ENCODE results near the gene SHPK.

The SHPK gene

GRCh38 chr17:3636154-3636907, at the start of gene SHPK, which contains the start of gene CTNS:
SHPK (minus strand) TSS chr17:3636250; CDS start chr17:3636219, 31 bp downstream.
CTNS (plus strand) TSS chr17:3636760; CDS start chr17:3640207, 3,447 bp downstream.
- no peak for TF ChIP-seq CTCF (IDR thresholded peaks at IDR 0.05; ENCODE audit: insufficient read depth, low read depth, low read length, missing control alignments)

GRCh38 chr17:3685174-3685573, 49.1 kb upstream of the SHPK start:
- H3K4me3 ChIP-seq (ENCODE audit: low read length), result no peak overlapping the region
- no peak for DNase-seq (ENCODE audit: low read depth)
- TF ChIP-seq CTCF (IDR thresholded peaks at IDR 0.05; ENCODE audit: insufficient read depth, low read depth, low read length, missing control alignments), result no peak

More at GRCh38 chr17:3636154-3636907, at the start of gene SHPK, which contains the start of gene CTNS:
- peak within 1 kb of the TSS; percentile 78 for H3K4me3 ChIP-seq (ENCODE audit: low read length)
- peak; percentile 98 for DNase-seq (ENCODE audit: low read depth)

- peak; percentile 94 for TF ChIP-seq CTCF (IDR thresholded peaks at IDR 0.05; ENCODE audit: insufficient read depth, low read depth, low read length, missing control alignments)
- peak; percentile 24 for DNase-seq (ENCODE audit: low read depth)
- H3K4me3 ChIP-seq (ENCODE audit: low read length), result no peak overlapping the region
Observed at GRCh38 chr17:3683054-3683511, 47.0 kb upstream of the SHPK start.

- TF ChIP-seq CTCF (IDR thresholded peaks at IDR 0.05; ENCODE audit: insufficient read depth, low read depth, low read length, missing control alignments), result no peak
- DNase-seq (ENCODE audit: low read depth), result no peak
- no peak overlapping the region for H3K4me3 ChIP-seq (ENCODE audit: low read length)
Observed at GRCh38 chr17:3682033-3682432, 46.0 kb upstream of the SHPK start.

GRCh38 chr17:3681565-3681964, 45.5 kb upstream of the SHPK start:
- no peak overlapping the region for H3K4me3 ChIP-seq (ENCODE audit: low read length)
- no peak for DNase-seq (ENCODE audit: low read depth)
- no peak for TF ChIP-seq CTCF (IDR thresholded peaks at IDR 0.05; ENCODE audit: insufficient read depth, low read depth, low read length, missing control alignments)

GRCh38 chr17:3681057-3681456, 45.0 kb upstream of the SHPK start:
- no peak for TF ChIP-seq CTCF (IDR thresholded peaks at IDR 0.05; ENCODE audit: insufficient read depth, low read depth, low read length, missing control alignments)
- no peak for DNase-seq (ENCODE audit: low read depth)
- H3K4me3 ChIP-seq (ENCODE audit: low read length), result no peak overlapping the region
